Left kidney (tissue), 2 donors: ENCODE data around the gene FAH. TPM values are rescaled to one million over a fixed set of nuclear protein-coding genes. Genes with fewer than 3 reads are reported as not detected.

ENCODE experiments used
- DNase-seq: peaks from one replicate; pipeline ENCODE4 v3.0.0-alpha.2; 2013
- polyA plus RNA-seq: library from polyadenylated mRNA; unstranded; fragments of 120-200 nt; gene quantifications from one replicate; pipeline ENCODE4 v1.2.1, GENCODE V29; 2013; ENCODE audit not compliant: insufficient read length

FAH gene
- polyA plus RNA-seq, 1 donor = 42.5 TPM

GRCh38 chr15:80234883-80235282 is 82.1 kb downstream of the FAH start:
- DNase-seq = no peak

Other genes starting within 250 kb of the FAH start
- not detected for gene BCL2A1, start 181.8 kb upstream of the FAH start, polyA plus RNA-seq
- 132 TPM for gene ZFAND6, start 93.3 kb upstream of the FAH start, polyA plus RNA-seq
- 11.0 TPM for gene CTXND1, start 99.2 kb downstream of the FAH start, polyA plus RNA-seq